GM12891 (cell line): ENCODE data around the gene IFNK. TPM values are rescaled to one million over a fixed set of nuclear protein-coding genes. Genes with fewer than 3 reads are reported as not detected.
A peak's percentile ranks its signal among the peaks of the same experiment; 100 is the strongest.

Source experiments
- DNase-seq: peaks from one replicate; pipeline ENCODE4 v3.0.0; 2011; ENCODE audit warnings: low spot score; ENCODE audit not compliant: insufficient read length
- FAIRE-seq: peaks from 2 replicates; lab custom pipeline; 2011; peaks lifted over from hg19 to GRCh38; lab: Jason Lieb, UNC
- PAX5 ChIP-seq: IDR thresholded peaks from 2 replicates; pipeline ENCODE4 v1.6.1; 2011; ENCODE audit warnings: low read length, moderate library complexity, mild to moderate bottlenecking; ENCODE audit not compliant: insufficient read depth, severe bottlenecking
- POLR2A ChIP-seq: IDR thresholded peaks from 2 replicates; pipeline ENCODE4 v1.6.1; 2011; ENCODE audit warnings: low read depth, low read length, control low read depth
- POLR2AphosphoS5 ChIP-seq: IDR thresholded peaks from 2 replicates; pipeline ENCODE4 v1.6.1; 2011; ENCODE audit warnings: low read depth, low read length, control low read depth
- POU2F2 ChIP-seq: IDR thresholded peaks from 2 replicates; pipeline ENCODE4 v1.6.1; 2011; ENCODE audit warnings: low read depth, mild to moderate bottlenecking, control low read depth, low read length, moderate library complexity
- SPI1 ChIP-seq: IDR thresholded peaks from 2 replicates; pipeline ENCODE4 v1.6.1; 2011; ENCODE audit warnings: low read depth, low read length, control low read depth
- TAF1 ChIP-seq: IDR thresholded peaks from 2 replicates; pipeline ENCODE4 v1.6.1; 2011; ENCODE audit warnings: low read depth, low read length, control low read depth
- polyA plus RNA-seq: library from polyadenylated mRNA; unstranded; fragments of >200 nt; gene quantifications from one replicate; pipeline ENCODE4 v1.2.1, GENCODE V29; 2012; ENCODE audit warnings: low read depth, missing spikeins, inconsistent platforms; ENCODE audit not compliant: missing spikeins

The IFNK gene
- not detected for polyA plus RNA-seq

- no peak for DNase-seq
- FAIRE-seq = no peak
- no peak for TF ChIP-seq POU2F2
- no peak for TF ChIP-seq PAX5
- TF ChIP-seq TAF1 = no peak
These were observed at the start of gene IFNK for GRCh38 chr9:27524236-27524635. IFNK (plus strand) TSS chr9:27524290; CDS start chr9:27524337, 47 bp downstream.

GRCh38 chr9:27474305-27474704 lies 49.8 kb upstream of the IFNK start:
- no peak for DNase-seq

GRCh38 chr9:27475057-27475595 lies 49.0 kb upstream of the IFNK start:
- DNase-seq (no peak), FAIRE-seq (no peak)
- TF ChIP-seq SPI1 (no peak), POU2F2 (no peak), POLR2A (no peak), POLR2AphosphoS5 (no peak), PAX5 (no peak), TAF1 (no peak)

More at GRCh38 chr9:27474305-27474704, 49.8 kb upstream of the IFNK start:
- no peak for FAIRE-seq
- no peak for TF ChIP-seq POLR2AphosphoS5
- no peak for TF ChIP-seq POLR2A
- no peak for TF ChIP-seq POU2F2
- no peak for TF ChIP-seq TAF1
- TF ChIP-seq SPI1 = no peak
- no peak for TF ChIP-seq PAX5

GRCh38 chr9:27476870-27477515 lies 47.1 kb upstream of the IFNK start:
- no peak for FAIRE-seq
- no peak for TF ChIP-seq POU2F2
- no peak for TF ChIP-seq PAX5
- no peak for TF ChIP-seq SPI1
- no peak for TF ChIP-seq POLR2A
- TF ChIP-seq TAF1 = no peak
- no peak for TF ChIP-seq POLR2AphosphoS5

GRCh38 chr9:27478322-27478721 lies 45.8 kb upstream of the IFNK start:
- TF ChIP-seq SPI1 (no peak), POLR2AphosphoS5 (no peak), POLR2A (no peak), POU2F2 (no peak), PAX5 (no peak), TAF1 (no peak)
- FAIRE-seq = no peak
- DNase-seq = no peak

More at GRCh38 chr9:27476870-27477515, 47.1 kb upstream of the IFNK start:
- no peak for DNase-seq

- DNase-seq (no peak), FAIRE-seq (no peak)
- TF ChIP-seq TAF1 = no peak
- no peak for TF ChIP-seq PAX5
- TF ChIP-seq POLR2AphosphoS5 = no peak
- no peak for TF ChIP-seq SPI1
- TF ChIP-seq POLR2A = no peak
- TF ChIP-seq POU2F2 = no peak
These were observed 41.4 kb upstream of the IFNK start for GRCh38 chr9:27482709-27483108.

- TF ChIP-seq POLR2AphosphoS5 = no peak
- DNase-seq (no peak), FAIRE-seq (peak; percentile 47)
These were observed 40.5 kb upstream of the IFNK start for GRCh38 chr9:27483576-27483975.

- FAIRE-seq = peak; percentile 93
- peak; percentile 25 for DNase-seq
- TF ChIP-seq SPI1 = peak; percentile 83
- no peak for TF ChIP-seq POLR2A
- no peak for TF ChIP-seq POU2F2
- no peak for TF ChIP-seq TAF1
- TF ChIP-seq POLR2AphosphoS5 = no peak
- no peak for TF ChIP-seq PAX5
These were observed 38.9 kb upstream of the IFNK start for GRCh38 chr9:27485158-27485557.

GRCh38 chr9:27487128-27487640 lies 36.9 kb upstream of the IFNK start:
- FAIRE-seq = peak; percentile 40

GRCh38 chr9:27487927-27488326 lies 36.2 kb upstream of the IFNK start:
- DNase-seq (no peak), FAIRE-seq (no peak)

More at GRCh38 chr9:27487128-27487640, 36.9 kb upstream of the IFNK start:
- TF ChIP-seq POLR2A (no peak), PAX5 (no peak), SPI1 (no peak), POLR2AphosphoS5 (no peak), TAF1 (no peak), POU2F2 (no peak)
- DNase-seq = no peak

More at GRCh38 chr9:27487927-27488326, 36.2 kb upstream of the IFNK start:
- TF ChIP-seq TAF1 = no peak
- no peak for TF ChIP-seq POLR2AphosphoS5
- no peak for TF ChIP-seq POLR2A
- TF ChIP-seq POU2F2 = no peak
- TF ChIP-seq PAX5 = no peak
